ENCODE results near the gene MYO10.
A peak's percentile ranks its signal among the peaks of the same experiment; 100 is the strongest.

Gene MYO10

GRCh38 chr5:16965581-16965980 is 29.5 kb upstream of the MYO10 start:
- Histone ChIP-seq H3K36me3 (ENCODE audit: control insufficient read depth, insufficient read depth, low read length) (no peaks in the 10 kb centered on the region), H3K4me1 (ENCODE audit: control insufficient read depth, insufficient read depth, low read length) (no peaks in the 10 kb centered on the region), H3K27me3 (ENCODE audit: control insufficient read depth, insufficient read depth, low read length) (no peaks in the 10 kb centered on the region), H3K9ac (ENCODE audit: low read length) (no peak overlapping the region), H3K4me3 (ENCODE audit: low read length) (no peak overlapping the region), H3K27ac (ENCODE audit: low read depth, low read length) (no peak overlapping the region)

- H3K4me1 ChIP-seq (ENCODE audit: control insufficient read depth, insufficient read depth, low read length), result no peaks in the 10 kb centered on the region
- no peaks in the 10 kb centered on the region for H3K36me3 ChIP-seq (ENCODE audit: control insufficient read depth, insufficient read depth, low read length)
- no peaks in the 10 kb centered on the region for H3K27me3 ChIP-seq (ENCODE audit: control insufficient read depth, insufficient read depth, low read length)
- H3K4me3 ChIP-seq (ENCODE audit: low read length), result no peak overlapping the region
- no peak overlapping the region for H3K9ac ChIP-seq (ENCODE audit: low read length)
- H3K27ac ChIP-seq (ENCODE audit: low read depth, low read length), result no peak overlapping the region
Measured at GRCh38 chr5:16963821-16964220, 27.7 kb upstream of the MYO10 start.

- H3K9ac ChIP-seq (ENCODE audit: low read length), result no peak overlapping the region
- H3K27me3 ChIP-seq (ENCODE audit: control insufficient read depth, insufficient read depth, low read length), result no peaks in the 10 kb centered on the region
- no peak overlapping the region for H3K4me3 ChIP-seq (ENCODE audit: low read length)
- H3K4me1 ChIP-seq (ENCODE audit: control insufficient read depth, insufficient read depth, low read length), result no peaks in the 10 kb centered on the region
- H3K27ac ChIP-seq (ENCODE audit: low read depth, low read length), result no peak overlapping the region
- H3K36me3 ChIP-seq (ENCODE audit: control insufficient read depth, insufficient read depth, low read length), result no peaks in the 10 kb centered on the region
Measured at GRCh38 chr5:16961131-16961530, 25.0 kb upstream of the MYO10 start.

GRCh38 chr5:16957304-16958196 is 21.5 kb upstream of the MYO10 start:
- no peak overlapping the region for H3K4me3 ChIP-seq (ENCODE audit: low read length)
- no peaks in the 10 kb centered on the region for H3K36me3 ChIP-seq (ENCODE audit: control insufficient read depth, insufficient read depth, low read length)
- no peaks in the 10 kb centered on the region for H3K27me3 ChIP-seq (ENCODE audit: control insufficient read depth, insufficient read depth, low read length)

GRCh38 chr5:16953729-16954128 is 17.6 kb upstream of the MYO10 start:
- no peaks in the 10 kb centered on the region for H3K36me3 ChIP-seq (ENCODE audit: control insufficient read depth, insufficient read depth, low read length)
- H3K27ac ChIP-seq (ENCODE audit: low read depth, low read length), result no peak overlapping the region
- no peaks in the 10 kb centered on the region for H3K27me3 ChIP-seq (ENCODE audit: control insufficient read depth, insufficient read depth, low read length)
- H3K4me3 ChIP-seq (ENCODE audit: low read length), result no peak overlapping the region
- H3K9ac ChIP-seq (ENCODE audit: low read length), result no peak overlapping the region
- H3K4me1 ChIP-seq (ENCODE audit: control insufficient read depth, insufficient read depth, low read length), result no peaks in the 10 kb centered on the region

More at GRCh38 chr5:16957304-16958196, 21.5 kb upstream of the MYO10 start:
- Histone ChIP-seq H3K27ac (ENCODE audit: low read depth, low read length) (no peak overlapping the region), H3K9ac (ENCODE audit: low read length) (no peak overlapping the region), H3K4me1 (ENCODE audit: control insufficient read depth, insufficient read depth, low read length) (no peaks in the 10 kb centered on the region)

- no peaks in the 10 kb centered on the region for H3K27me3 ChIP-seq (ENCODE audit: control insufficient read depth, insufficient read depth, low read length)
- H3K27ac ChIP-seq (ENCODE audit: low read depth, low read length), result no peak overlapping the region
- H3K36me3 ChIP-seq (ENCODE audit: control insufficient read depth, insufficient read depth, low read length), result no peaks in the 10 kb centered on the region
- no peaks in the 10 kb centered on the region for H3K4me1 ChIP-seq (ENCODE audit: control insufficient read depth, insufficient read depth, low read length)
- no peak overlapping the region for H3K4me3 ChIP-seq (ENCODE audit: low read length)
- no peak overlapping the region for H3K9ac ChIP-seq (ENCODE audit: low read length)
Measured at GRCh38 chr5:16952968-16953671, 17.0 kb upstream of the MYO10 start.

- no peaks in the 10 kb centered on the region for H3K36me3 ChIP-seq (ENCODE audit: control insufficient read depth, insufficient read depth, low read length)
- H3K27ac ChIP-seq (ENCODE audit: low read depth, low read length), result no peak overlapping the region
- no peak overlapping the region for H3K4me3 ChIP-seq (ENCODE audit: low read length)
- no peak overlapping the region for H3K9ac ChIP-seq (ENCODE audit: low read length)
- no peaks in the 10 kb centered on the region for H3K27me3 ChIP-seq (ENCODE audit: control insufficient read depth, insufficient read depth, low read length)
- no peaks in the 10 kb centered on the region for H3K4me1 ChIP-seq (ENCODE audit: control insufficient read depth, insufficient read depth, low read length)
Measured at GRCh38 chr5:16946725-16947124, 10.6 kb upstream of the MYO10 start.

GRCh38 chr5:16944816-16945562 is 8.9 kb upstream of the MYO10 start:
- no peak overlapping the region for H3K27ac ChIP-seq (ENCODE audit: low read depth, low read length)
- H3K9ac ChIP-seq (ENCODE audit: low read length), result no peak overlapping the region
- H3K27me3 ChIP-seq (ENCODE audit: control insufficient read depth, insufficient read depth, low read length), result no peaks in the 10 kb centered on the region
- H3K4me1 ChIP-seq (ENCODE audit: control insufficient read depth, insufficient read depth, low read length), result no peaks in the 10 kb centered on the region
- H3K4me3 ChIP-seq (ENCODE audit: low read length), result no peak overlapping the region
- H3K36me3 ChIP-seq (ENCODE audit: control insufficient read depth, insufficient read depth, low read length), result no peaks in the 10 kb centered on the region

GRCh38 chr5:16943846-16944678 is 8.0 kb upstream of the MYO10 start:
- H3K4me3 ChIP-seq (ENCODE audit: low read length), result no peak overlapping the region
- H3K9ac ChIP-seq (ENCODE audit: low read length), result no peak overlapping the region
- no peak overlapping the region for H3K27ac ChIP-seq (ENCODE audit: low read depth, low read length)
- no peaks in the 10 kb centered on the region for H3K4me1 ChIP-seq (ENCODE audit: control insufficient read depth, insufficient read depth, low read length)
- no peaks in the 10 kb centered on the region for H3K27me3 ChIP-seq (ENCODE audit: control insufficient read depth, insufficient read depth, low read length)
- H3K36me3 ChIP-seq (ENCODE audit: control insufficient read depth, insufficient read depth, low read length), result no peaks in the 10 kb centered on the region

GRCh38 chr5:16937503-16938161 is 1.5 kb upstream of the MYO10 start:
- no peak overlapping the region for H3K4me3 ChIP-seq (ENCODE audit: low read length)
- H3K4me1 ChIP-seq (ENCODE audit: control insufficient read depth, insufficient read depth, low read length), result peaks cover 6% of the 10 kb centered on the region
- no peaks in the 10 kb centered on the region for H3K36me3 ChIP-seq (ENCODE audit: control insufficient read depth, insufficient read depth, low read length)
- no peak overlapping the region for H3K27ac ChIP-seq (ENCODE audit: low read depth, low read length)
- H3K9ac ChIP-seq (ENCODE audit: low read length), result no peak overlapping the region
- H3K27me3 ChIP-seq (ENCODE audit: control insufficient read depth, insufficient read depth, low read length), result peaks cover 8% of the 10 kb centered on the region

- no peak overlapping the region for H3K27ac ChIP-seq (ENCODE audit: low read depth, low read length)
- peaks cover 8% of the 10 kb centered on the region for H3K27me3 ChIP-seq (ENCODE audit: control insufficient read depth, insufficient read depth, low read length)
- peak overlapping the region; percentile 74 for H3K4me3 ChIP-seq (ENCODE audit: low read length)
- H3K4me1 ChIP-seq (ENCODE audit: control insufficient read depth, insufficient read depth, low read length), result peaks cover 6% of the 10 kb centered on the region
- no peaks in the 10 kb centered on the region for H3K36me3 ChIP-seq (ENCODE audit: control insufficient read depth, insufficient read depth, low read length)
- no peak overlapping the region for H3K9ac ChIP-seq (ENCODE audit: low read length)
Measured at GRCh38 chr5:16936989-16937438, 926 bp upstream of the MYO10 start.

All from rectal smooth muscle tissue (tissue), 1 donor.